HG02938 (cell line): ENCODE data around the gene BIN1.

Experiments used
- ATAC-seq: cut with Tn5 transposase; IDR thresholded peaks from one replicate; pipeline ENCODE4 v1.9.1; 2021; ENCODE audit warnings: mild to moderate bottlenecking, moderate library complexity; ENCODE audit not compliant: unreplicated experiment

Gene BIN1

GRCh38 chr2:127106991-127107621 is at the start of gene BIN1:
TSS of gene BIN1 (minus strand) at chr2:127107154. CDS start at chr2:127106943, 211 bp downstream.
- ATAC-seq, result peak; percentile 79

DNA sequence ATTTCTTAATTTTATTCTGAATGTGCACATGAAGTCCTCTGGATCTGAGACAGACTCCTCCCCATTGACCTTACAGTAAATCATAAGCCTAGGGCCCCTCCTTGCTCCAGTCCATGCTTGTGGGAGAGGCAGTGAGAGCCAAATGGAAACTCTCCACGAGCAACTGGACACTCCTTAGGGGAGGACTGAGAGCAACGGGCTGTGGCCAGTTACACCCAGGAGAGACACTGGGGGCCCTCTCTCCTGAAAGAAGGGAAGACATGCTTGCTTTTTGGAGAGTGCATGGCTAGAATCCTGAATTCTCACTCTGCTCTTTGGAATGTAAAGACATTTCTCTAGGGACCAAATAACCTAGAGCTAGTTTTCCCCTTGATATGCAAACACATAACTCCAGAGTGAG is 49.0 kb upstream of the BIN1 start:
- ATAC-seq, result no peak

- no peak for ATAC-seq
These were observed 48.2 kb upstream of the BIN1 start for GRCh38 chr2:127155028-127155581.

DNA sequence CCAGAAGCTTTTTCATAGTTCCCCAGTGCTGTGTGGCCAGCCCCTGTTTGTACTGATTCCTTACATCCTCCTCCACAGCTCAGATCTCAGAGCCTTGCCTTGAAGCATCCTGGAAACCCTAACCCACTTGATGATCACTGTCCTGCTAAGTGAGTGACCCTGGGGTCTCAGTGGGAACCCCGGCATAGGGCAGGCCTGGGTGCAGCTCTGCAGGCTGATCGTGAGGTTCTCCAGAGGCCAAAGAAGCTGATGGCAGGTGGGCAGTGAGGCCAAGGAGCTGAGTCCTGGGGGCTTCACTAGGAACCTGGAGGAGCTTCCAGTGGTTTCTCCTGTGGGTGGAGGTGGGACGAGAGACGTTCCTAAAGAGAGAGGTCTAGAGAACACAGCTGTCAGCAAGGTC is 47.4 kb upstream of the BIN1 start:
- ATAC-seq, result no peak

- no peak for ATAC-seq
These were observed 46.8 kb upstream of the BIN1 start for GRCh38 chr2:127153691-127154158.

DNA sequence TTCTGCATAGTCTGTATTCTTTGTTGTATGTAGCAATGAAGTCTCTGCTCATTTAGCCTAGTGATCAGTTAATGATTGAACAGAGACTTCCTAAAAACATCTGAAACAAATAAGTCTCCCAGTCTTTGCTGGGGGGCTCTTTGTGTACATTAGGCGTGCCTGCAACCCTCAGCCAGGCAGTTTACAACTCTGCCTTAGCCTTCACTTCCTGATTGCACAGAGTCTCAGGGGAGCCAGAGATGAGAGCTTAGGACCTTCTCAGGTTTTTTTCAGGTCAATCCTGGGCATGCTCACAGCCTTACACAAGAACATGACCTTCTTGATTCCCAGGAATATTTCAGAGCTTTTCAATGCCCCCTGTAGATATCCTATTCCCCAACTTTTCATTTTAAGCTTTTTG is 44.0 kb upstream of the BIN1 start:
- no peak for ATAC-seq

DNA sequence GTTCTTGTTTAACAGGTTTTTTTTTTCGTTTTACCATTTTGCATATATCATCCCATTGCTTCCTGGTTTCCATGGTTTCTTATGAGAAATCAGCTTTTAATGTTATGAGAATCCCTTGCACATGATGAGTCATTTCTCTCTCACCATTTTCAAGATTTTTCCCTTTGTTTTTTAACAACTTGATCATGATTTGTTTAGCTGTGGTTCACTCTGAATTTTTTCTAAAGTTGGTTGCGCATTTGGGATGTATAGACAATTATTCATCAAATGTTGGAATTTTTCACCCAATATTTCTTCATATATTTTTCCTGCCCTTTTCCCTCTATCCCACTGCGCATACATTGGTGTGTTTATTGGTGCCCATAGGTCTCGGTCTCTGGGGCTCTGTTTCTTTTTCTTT is 42.4 kb upstream of the BIN1 start:
- ATAC-seq, result no peak

- ATAC-seq, result no peak
These were observed 40.0 kb upstream of the BIN1 start for GRCh38 chr2:127146820-127147502.

DNA sequence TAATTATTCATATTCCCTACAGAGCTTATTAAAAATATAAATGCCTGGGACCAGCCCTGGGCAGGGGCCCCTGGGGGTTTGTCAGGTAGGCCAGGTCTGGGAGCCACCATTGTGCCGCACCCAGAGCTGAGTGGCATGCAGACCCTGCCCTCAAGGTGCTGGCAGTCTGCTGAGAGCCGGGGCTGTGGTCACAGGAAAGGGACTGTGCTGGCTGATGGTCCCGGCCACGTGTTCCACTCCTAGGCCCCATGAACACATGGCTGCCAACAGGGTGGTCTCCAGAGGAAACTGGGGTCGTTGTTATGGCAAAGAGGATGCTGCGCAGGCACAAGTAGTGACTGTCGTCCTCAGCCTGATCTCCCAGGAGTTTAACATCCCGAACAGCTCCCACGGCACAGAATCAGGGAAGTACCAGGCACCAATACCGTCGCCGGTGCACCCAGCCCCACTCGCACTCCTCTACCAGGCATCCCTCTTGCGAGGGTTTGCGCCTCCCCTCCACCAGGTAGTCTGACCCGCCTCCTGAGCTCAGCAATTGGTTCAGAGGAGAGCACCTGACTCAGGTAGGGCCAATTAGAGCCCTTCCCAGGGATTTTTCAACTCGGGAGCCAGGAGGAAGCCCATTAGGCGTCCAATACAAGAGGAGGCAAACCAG is 39.2 kb upstream of the BIN1 start:
- ATAC-seq, result no peak

DNA sequence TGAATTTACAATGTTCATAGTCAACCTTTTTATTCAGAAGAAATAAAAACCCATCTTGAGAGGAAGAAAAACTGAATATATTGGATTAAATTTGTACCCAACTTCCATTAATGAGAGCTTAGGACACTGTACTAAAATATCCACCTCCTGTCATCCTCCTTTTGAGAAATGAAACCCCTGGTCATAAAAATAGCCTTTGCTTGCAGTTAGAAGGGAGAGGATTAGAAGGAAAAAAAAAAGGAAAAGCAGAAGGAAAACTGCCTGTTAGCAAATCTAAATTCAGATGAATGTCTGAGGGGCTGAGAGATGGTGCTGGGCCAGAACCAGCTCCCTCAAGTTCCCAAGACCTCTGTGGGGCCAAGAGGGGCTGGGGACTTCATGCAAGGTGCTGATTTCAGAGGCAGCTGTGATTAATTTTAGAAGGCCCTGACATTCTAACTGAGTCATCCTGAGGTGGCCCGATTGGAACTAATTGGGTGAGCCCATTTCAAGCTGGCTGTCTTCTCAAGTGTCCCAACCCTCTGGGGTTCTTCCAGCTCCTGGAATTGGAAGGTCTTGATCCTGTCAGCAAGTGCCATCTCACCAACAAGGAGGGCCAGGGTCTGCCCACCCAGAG is 38.4 kb upstream of the BIN1 start:
- no peak for ATAC-seq

DNA sequence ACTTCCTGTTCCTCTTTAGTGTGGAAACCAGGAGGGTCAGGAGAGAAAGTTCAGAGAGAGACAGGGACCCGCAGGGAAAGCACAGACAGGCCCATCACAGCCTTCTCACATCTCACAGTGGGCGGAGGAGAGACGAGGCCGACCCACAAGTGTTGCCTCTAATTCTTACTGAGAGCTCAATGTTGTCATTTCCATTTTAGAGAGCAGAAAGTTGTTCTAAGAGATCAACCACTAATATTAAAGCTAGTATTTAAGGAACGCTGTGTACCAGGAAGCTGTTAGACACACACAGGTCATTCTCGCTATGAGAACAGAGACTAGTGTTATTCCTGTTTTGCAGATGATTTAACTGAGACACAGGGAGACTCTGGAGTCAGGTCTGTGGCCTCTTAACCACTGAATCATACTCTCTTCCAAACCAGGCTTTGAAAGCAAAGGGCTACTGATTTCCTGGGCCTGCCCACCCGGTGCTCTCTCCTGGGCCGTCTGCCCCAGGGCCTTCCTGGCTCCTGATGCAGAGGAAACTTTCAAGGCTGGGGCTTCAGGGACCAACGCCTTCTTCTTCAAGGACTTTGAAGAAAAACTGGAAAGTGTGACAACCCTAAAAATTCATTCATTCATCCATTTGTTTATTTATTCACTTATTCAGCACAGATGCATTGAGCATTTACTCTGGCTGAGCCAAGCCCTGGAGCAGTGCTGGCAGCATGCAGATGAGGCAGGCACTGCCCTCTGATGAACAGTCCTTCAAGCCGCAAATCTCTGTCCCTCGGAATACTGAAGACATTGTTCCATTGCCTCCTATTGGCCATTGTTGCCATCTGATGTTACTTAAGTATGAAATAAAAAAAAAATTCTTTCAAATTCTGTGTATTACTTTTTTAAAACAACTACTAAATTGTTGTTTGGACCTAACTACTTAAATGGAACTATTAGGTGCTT is 37.2 kb upstream of the BIN1 start:
- ATAC-seq, result no peak

DNA sequence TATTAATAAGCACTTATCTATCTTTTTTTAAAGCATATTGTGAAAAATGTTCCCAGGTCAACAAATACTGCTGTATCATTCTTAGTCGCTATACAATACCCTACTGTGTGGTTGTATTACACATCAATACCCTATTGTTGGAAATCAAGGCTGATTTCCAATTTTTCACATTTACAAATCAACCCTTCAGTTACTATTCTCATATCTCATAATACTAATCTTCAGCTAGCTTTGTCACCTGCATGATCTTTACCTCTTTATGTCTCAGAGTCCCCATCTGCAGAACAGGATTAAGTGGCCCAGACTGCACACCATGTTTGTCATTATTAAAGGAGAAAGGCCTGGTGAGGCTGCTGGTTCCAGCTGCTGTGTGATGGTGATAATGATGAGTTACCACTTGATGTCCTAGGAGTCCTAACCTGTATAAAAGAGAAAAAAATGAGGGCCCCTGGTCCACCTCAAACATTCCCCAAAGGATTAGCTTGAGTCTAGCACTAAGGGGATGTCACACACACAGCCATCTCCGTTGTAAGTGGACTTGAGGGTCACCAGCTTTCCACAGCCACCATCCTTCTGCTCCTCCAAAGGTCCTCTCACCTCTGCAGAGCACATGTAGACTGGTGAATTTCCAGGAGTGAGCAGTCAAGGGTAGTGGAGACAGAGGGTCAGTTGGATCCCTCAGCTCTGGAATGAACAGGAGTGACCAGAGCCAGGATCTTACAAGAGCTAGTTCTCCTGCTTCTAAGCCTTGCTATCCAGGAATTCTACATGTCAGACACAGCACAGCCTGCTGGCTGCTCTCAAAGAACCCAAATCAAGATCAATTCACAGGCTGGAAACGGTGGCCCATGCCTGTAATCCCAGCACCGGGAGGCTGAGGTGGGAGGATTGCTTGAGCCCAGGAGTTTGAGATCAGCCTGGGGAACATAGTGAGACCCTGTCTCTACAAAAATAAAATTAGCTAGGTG is 36.0 kb upstream of the BIN1 start:
- no peak for ATAC-seq

- ATAC-seq, result no peak
These were observed 33.6 kb upstream of the BIN1 start for GRCh38 chr2:127140538-127140937.

DNA sequence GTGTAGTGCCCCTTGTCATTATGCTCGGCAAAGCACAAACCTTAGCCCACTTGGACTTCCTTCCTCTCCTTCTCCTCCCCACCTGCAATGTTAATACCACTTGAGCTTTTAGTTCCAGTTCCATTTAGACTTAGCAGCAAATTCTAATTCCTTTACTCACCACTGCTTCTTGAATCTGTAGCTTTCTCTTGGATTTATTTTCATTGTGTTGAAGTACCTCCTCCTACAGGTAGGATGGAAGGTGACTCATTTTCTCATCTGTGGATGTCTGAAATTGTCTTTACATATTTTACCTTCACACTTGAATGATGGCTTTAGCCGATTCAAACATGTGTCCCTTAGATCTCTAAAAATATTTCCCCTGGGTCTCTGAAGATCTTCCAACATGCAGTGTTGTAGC is 32.8 kb upstream of the BIN1 start:
- no peak for ATAC-seq

DNA sequence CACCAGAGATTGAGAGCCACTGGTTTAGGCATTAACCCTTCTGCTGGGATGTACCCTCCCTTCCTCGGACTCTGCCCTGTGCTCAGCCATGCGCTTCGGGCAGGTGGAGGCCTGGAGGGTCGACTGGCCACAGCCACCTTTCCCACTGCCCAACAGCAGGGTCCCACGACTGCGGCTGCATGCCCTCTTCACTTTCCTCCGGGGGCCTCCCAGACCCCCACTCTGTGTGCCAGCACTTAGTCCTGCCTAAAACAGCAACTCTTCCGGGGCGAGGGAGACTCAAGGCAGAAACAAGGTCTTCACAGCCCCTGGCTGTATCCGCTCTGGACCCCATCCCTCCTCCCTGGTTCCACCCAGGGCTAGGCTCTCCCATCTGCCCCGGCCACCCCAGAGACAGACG is 31.3 kb upstream of the BIN1 start:
- ATAC-seq, result no peak

GRCh38 chr2:127137741-127138140 is 30.8 kb upstream of the BIN1 start:
- no peak for ATAC-seq

DNA sequence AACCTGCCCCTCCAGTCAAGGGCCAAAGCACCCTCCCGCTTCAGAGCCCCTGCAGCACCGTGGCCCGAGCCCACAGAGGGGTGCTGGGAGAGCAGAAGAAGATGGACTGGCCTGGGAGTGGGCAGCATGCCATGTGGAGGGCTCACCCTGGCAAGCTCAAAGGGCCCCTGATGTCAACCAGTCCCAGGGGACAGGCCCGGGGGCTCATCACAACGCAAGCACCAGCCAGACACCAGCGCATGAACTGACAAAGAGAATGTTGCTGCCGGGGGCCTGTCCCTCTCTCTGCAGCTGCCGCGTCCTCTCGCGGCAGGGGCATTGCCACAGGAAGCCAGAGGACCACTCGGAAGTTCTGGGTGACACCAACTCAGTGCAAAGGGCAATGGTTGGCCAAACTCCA is 30.3 kb upstream of the BIN1 start:
- ATAC-seq, result no peak

- ATAC-seq, result no peak
These were observed 28.2 kb upstream of the BIN1 start for GRCh38 chr2:127134833-127135830.
